HEK293 (cell line): ENCODE measurements around the gene CELA2A.

Experiments
- CTCF ChIA-PET: fragments of 350-600 bp; formaldehyde crosslinking; extraction: SDS; loops from one replicate; lab custom pipeline; 2021; ENCODE audit warnings: antibody characterized with exemption; lab: Yijun Ruan, JAX
- POLR2A ChIA-PET: fragments of 300-600 bp; formaldehyde crosslinking; extraction: SDS; loops from one replicate; lab custom pipeline; 2020; ENCODE audit warnings: antibody characterized with exemption, inconsistent platforms; lab: Yijun Ruan, JAX
- H3K27ac ChIP-seq: fragments of 200-500 bp; sonication (Bioruptor generic); 2 replicates; pipeline ENCODE4 v1.5.1; 2014; ENCODE audit warnings: low read depth, low read length, control low read depth, inconsistent platforms; ENCODE audit errors: extremely low read depth
- H3K36me3 ChIP-seq, 2 experiments: fragments of 200-500 bp in 1 of 2; sonication (Bioruptor generic) in 1 of 2; 1 replicate in 1 of 2; 2 replicates in 1 of 2; pipeline ENCODE4 v1.5.1; 2014 to 2017; ENCODE audit warnings: inconsistent platforms in 2 of 2, low read length in 2 of 2; ENCODE audit not compliant: control insufficient read depth in 2 of 2, insufficient read depth in 1 of 2
- H3K4me1 ChIP-seq: fragments of 200-500 bp; sonication (Bioruptor generic); 2 replicates; pipeline ENCODE4 v1.5.1; 2014; ENCODE audit warnings: mild to moderate bottlenecking, low read length, inconsistent platforms; ENCODE audit not compliant: control insufficient read depth, insufficient read depth
- H3K4me3 ChIP-seq: 2 replicates; pipeline ENCODE4 v1.5.1; 2011; ENCODE audit warnings: low read depth, mild to moderate bottlenecking, control low read depth, low read length, moderate library complexity
- H3K9me3 ChIP-seq: fragments of 200-500 bp; sonication (Bioruptor generic); 2 replicates; pipeline ENCODE4 v1.5.1; 2014; ENCODE audit warnings: low read depth, low read length, inconsistent platforms; ENCODE audit not compliant: control insufficient read depth, insufficient read depth
- ELK4 ChIP-seq: IDR thresholded peaks from 2 replicates; pipeline ENCODE4 v1.6.1; 2011; ENCODE audit warnings: mild to moderate bottlenecking, low read depth, low read length, borderline replicate concordance
- OSR2 ChIP-seq: fragments of 450-650 bp; formaldehyde crosslinking; IDR thresholded peaks from 2 replicates; pipeline ENCODE4 v1.5.1; 2016; ENCODE audit warnings: missing biosample characterization, missing genetic modification characterization
- SALL2 ChIP-seq: fragments of 450-650 bp; formaldehyde crosslinking; IDR thresholded peaks from 2 replicates; pipeline ENCODE4 v1.5.0; 2017; ENCODE audit warnings: missing biosample characterization, mild to moderate bottlenecking, missing genetic modification characterization, borderline replicate concordance
- TRIM28 ChIP-seq: IDR thresholded peaks from 2 replicates; pipeline ENCODE4 v1.6.1; 2011; ENCODE audit warnings: low read length, control low read depth, borderline replicate concordance
- YY2 ChIP-seq: fragments of 450-650 bp; formaldehyde crosslinking; IDR thresholded peaks from 2 replicates; pipeline ENCODE4 v1.5.1; 2016; ENCODE audit warnings: missing biosample characterization, missing genetic modification characterization
- ZBTB20 ChIP-seq: fragments of 450-650 bp; formaldehyde crosslinking; IDR thresholded peaks from 2 replicates; pipeline ENCODE4 v1.5.1; 2016; ENCODE audit warnings: missing biosample characterization, missing genetic modification characterization
- ZFP3 ChIP-seq: fragments of 450-650 bp; formaldehyde crosslinking; IDR thresholded peaks from 2 replicates; pipeline ENCODE4 v1.5.1; 2016; ENCODE audit warnings: low read depth, missing biosample characterization, missing genetic modification characterization
- ZFP41 ChIP-seq: fragments of 450-650 bp; formaldehyde crosslinking; IDR thresholded peaks from 2 replicates; pipeline ENCODE4 v1.5.1; 2016; ENCODE audit warnings: missing biosample characterization, missing genetic modification characterization, borderline replicate concordance
- ZNF146 ChIP-seq: fragments of 450-650 bp; formaldehyde crosslinking; IDR thresholded peaks from 2 replicates; pipeline ENCODE4 v1.5.1; 2016; ENCODE audit warnings: missing biosample characterization, missing genetic modification characterization
- ZNF202 ChIP-seq: fragments of 450-650 bp; formaldehyde crosslinking; IDR thresholded peaks from 2 replicates; pipeline ENCODE4 v1.5.1; 2016; ENCODE audit warnings: missing biosample characterization, missing genetic modification characterization, borderline replicate concordance
- ZNF214 ChIP-seq: fragments of 450-650 bp; formaldehyde crosslinking; IDR thresholded peaks from 2 replicates; pipeline ENCODE4 v1.5.1; 2017; ENCODE audit warnings: missing biosample characterization, mild to moderate bottlenecking, missing genetic modification characterization, borderline replicate concordance
- ZNF248 ChIP-seq: fragments of 450-650 bp; formaldehyde crosslinking; IDR thresholded peaks from 2 replicates; pipeline ENCODE4 v1.5.1; 2017; ENCODE audit warnings: missing biosample characterization, missing genetic modification characterization
- ZNF324 ChIP-seq: fragments of 450-650 bp; formaldehyde crosslinking; IDR thresholded peaks from 2 replicates; pipeline ENCODE4 v1.5.1; 2016; ENCODE audit warnings: missing biosample characterization, missing genetic modification characterization
- ZNF354C ChIP-seq: fragments of 450-650 bp; formaldehyde crosslinking; IDR thresholded peaks from 2 replicates; pipeline ENCODE4 v1.5.1; 2016; ENCODE audit warnings: missing biosample characterization, missing genetic modification characterization, low read depth, borderline replicate concordance
- ZNF416 ChIP-seq: fragments of 450-650 bp; formaldehyde crosslinking; IDR thresholded peaks from 2 replicates; pipeline ENCODE4 v1.5.1; 2016; ENCODE audit warnings: missing biosample characterization, missing genetic modification characterization
- ZNF529 ChIP-seq: fragments of 450-650 bp; formaldehyde crosslinking; IDR thresholded peaks from 2 replicates; pipeline ENCODE4 v1.5.1; 2017; ENCODE audit warnings: missing genetic modification characterization, missing biosample characterization; ENCODE audit not compliant: insufficient replicate concordance
- ZNF558 ChIP-seq: fragments of 450-650 bp; formaldehyde crosslinking; IDR thresholded peaks from 2 replicates; pipeline ENCODE4 v1.5.1; 2016; ENCODE audit warnings: missing biosample characterization, missing genetic modification characterization
- ZNF571 ChIP-seq: fragments of 450-650 bp; formaldehyde crosslinking; IDR thresholded peaks from 2 replicates; pipeline ENCODE4 v1.5.0; 2017; ENCODE audit warnings: missing biosample characterization, missing genetic modification characterization
- ZNF660 ChIP-seq: fragments of 450-650 bp; IDR thresholded peaks from 2 replicates; pipeline ENCODE4 v1.5.1; 2018; ENCODE audit warnings: missing biosample characterization, mild to moderate bottlenecking, missing genetic modification characterization
- ZNF677 ChIP-seq: fragments of 450-650 bp; IDR thresholded peaks from 2 replicates; pipeline ENCODE4 v1.5.0; 2018; ENCODE audit warnings: missing biosample characterization, mild to moderate bottlenecking, missing genetic modification characterization, moderate library complexity
- ZNF768 ChIP-seq: fragments of 450-650 bp; formaldehyde crosslinking; IDR thresholded peaks from 2 replicates; pipeline ENCODE4 v1.5.1; 2018; ENCODE audit warnings: missing biosample characterization, mild to moderate bottlenecking, missing genetic modification characterization
- ZSCAN16 ChIP-seq: fragments of 450-650 bp; formaldehyde crosslinking; IDR thresholded peaks from 2 replicates; pipeline ENCODE4 v1.5.1; 2016; ENCODE audit warnings: missing biosample characterization, missing genetic modification characterization
- ZSCAN30 ChIP-seq: fragments of 450-650 bp; IDR thresholded peaks from 2 replicates; pipeline ENCODE4 v1.5.1; 2018; ENCODE audit warnings: missing biosample characterization, mild to moderate bottlenecking, missing genetic modification characterization, moderate library complexity

Gene CELA2A

GRCh38 chr1:15510611-15511405 is 54.3 kb downstream of the CELA2A start:
- Histone ChIP-seq H3K27ac (no peak overlapping the region), H3K36me3 (peaks cover 0 to 60% of the 10 kb centered on the region in 2 experiments; a peak in 1 of 3 replicates), H3K9me3 (no peaks in the 10 kb centered on the region), H3K4me3 (no peak overlapping the region), H3K4me1 (no peaks in the 10 kb centered on the region)
- CTCF ChIA-PET, result interaction anchor here (1.0 kb wide), 1 partner anchor 9 kb away, joined by 3 read pairs; no protein-coding TSS in a partner anchor
- TF ChIP-seq ZNF558 (tag by site-specific recombination) (no peak), ZNF660 (tag by site-specific recombination) (no peak), ZNF146 (tag by site-specific recombination) (no peak), TRIM28 (no peak), ZNF768 (no peak), OSR2 (no peak), ZNF529 (tag by site-specific recombination) (no peak), YY2 (no peak)
- POLR2A ChIA-PET, result interaction anchor here (0.6 kb wide), 1 partner anchor 757 kb away, joined by 3 read pairs; no protein-coding TSS in a partner anchor

- peaks cover 0 to 61% of the 10 kb centered on the region in 2 experiments; a peak in 1 of 3 replicates for H3K36me3 ChIP-seq
- H3K9me3 ChIP-seq, result no peaks in the 10 kb centered on the region
- CTCF ChIA-PET, result interaction anchor here (0.6 to 3.6 kb wide), 2 partner anchors 12 to 124 kb away, joined by 4 to 13 read pairs; no protein-coding TSS in a partner anchor
- TF ChIP-seq ZNF677, result no peak
- no peak for TF ChIP-seq ZBTB20 (tag by site-specific recombination)
- TF ChIP-seq ZNF571 (tag by site-specific recombination), result no peak
- no peak for TF ChIP-seq ZFP41 (tag by site-specific recombination)
- TF ChIP-seq ZNF416 (tag by site-specific recombination), result no peak
- no peak for TF ChIP-seq ZNF768
- no peak for TF ChIP-seq ZNF214 (tag by site-specific recombination)
- TF ChIP-seq ZSCAN30 (tag by site-specific recombination), result no peak
- no peak for TF ChIP-seq ZNF354C (tag by site-specific recombination)
- TF ChIP-seq ZSCAN16, result no peak
- TF ChIP-seq ZNF324 (tag by site-specific recombination), result no peak
- no peak for TF ChIP-seq OSR2
- no peak for TF ChIP-seq ZNF202 (tag by site-specific recombination)
- TF ChIP-seq ELK4, result no peak
- no peak for TF ChIP-seq ZFP3 (tag by site-specific recombination)
- no peak for TF ChIP-seq SALL2 (tag by site-specific recombination)
- no peak for TF ChIP-seq ZNF248 (tag by site-specific recombination)
- no peak overlapping the region for H3K4me3 ChIP-seq
- no peak overlapping the region for H3K27ac ChIP-seq
- POLR2A ChIA-PET, result no interaction called here
- no peaks in the 10 kb centered on the region for H3K4me1 ChIP-seq
These were observed 56.7 kb downstream of the CELA2A start for GRCh38 chr1:15513192-15513591.
